Loucy (cell line): Measurements from ENCODE around the gene SSH2.
"Not testable (repeated sequence)": the region's sequence is repeated elsewhere in the genome, so short reads cannot be mapped to it uniquely, and the experiment has no call there.

Experiments
- H2AFZ ChIP-seq: fragments of 200-600 bp; sonication (generic); 2 replicates; pipeline ENCODE4 v1.6.0; 2016; ENCODE audit warnings: antibody characterized with exemption, mild to moderate bottlenecking, low read length, moderate library complexity
- H3F3A ChIP-seq: fragments of 200-600 bp; 2 replicates; pipeline ENCODE4 v1.6.0; 2016; ENCODE audit warnings: antibody characterized with exemption, low read depth, mild to moderate bottlenecking
- H3K27me3 ChIP-seq: fragments of 200-600 bp; sonication (generic); 2 replicates; pipeline ENCODE4 v1.6.1; 2014; ENCODE audit warnings: low read length, mild to moderate bottlenecking; ENCODE audit not compliant: insufficient read depth, poor library complexity, severe bottlenecking
- H3K36me3 ChIP-seq: fragments of 200-600 bp; sonication (generic); 2 replicates; pipeline ENCODE4 v1.6.1; 2016; ENCODE audit warnings: low read length; ENCODE audit not compliant: insufficient read depth
- H3K4me1 ChIP-seq: fragments of 200-600 bp; sonication (generic); 2 replicates; pipeline ENCODE4 v1.5.1; 2014; ENCODE audit warnings: low read length, mild to moderate bottlenecking; ENCODE audit not compliant: insufficient read depth, poor library complexity, severe bottlenecking
- H3K4me2 ChIP-seq: fragments of 200-600 bp; sonication (generic); 2 replicates; pipeline ENCODE4 v1.6.0; 2014; ENCODE audit warnings: antibody characterized with exemption, low read length, low read depth, mild to moderate bottlenecking; ENCODE audit not compliant: poor library complexity, severe bottlenecking
- H3K4me3 ChIP-seq: fragments of 200-600 bp; sonication (generic); 2 replicates; pipeline ENCODE4 v1.5.1; 2014; ENCODE audit warnings: low read length, mild to moderate bottlenecking, mixed read lengths; ENCODE audit not compliant: poor library complexity, severe bottlenecking
- H3K79me2 ChIP-seq: fragments of 200-600 bp; sonication (generic); 2 replicates; pipeline ENCODE4 v1.6.1; 2014; ENCODE audit warnings: low read length; ENCODE audit not compliant: insufficient read depth
- H3K9ac ChIP-seq: fragments of 200-600 bp; sonication (generic); 2 replicates; pipeline ENCODE4 v1.6.0; 2014; ENCODE audit warnings: mild to moderate bottlenecking, low read depth, low read length, moderate library complexity; ENCODE audit not compliant: poor library complexity, severe bottlenecking
- H3K9me2 ChIP-seq: fragments of 200-600 bp; sonication (generic); replicated peaks from 2 replicates; pipeline ENCODE4 v1.6.1; 2016; ENCODE audit warnings: low read depth, low read length, mixed read lengths
- H3K9me3 ChIP-seq: fragments of 200-600 bp; sonication (generic); 2 replicates; pipeline ENCODE4 v1.6.1; 2014; ENCODE audit warnings: mild to moderate bottlenecking, antibody characterized with exemption, low read length, low read depth; ENCODE audit not compliant: insufficient read depth
- H4K20me1 ChIP-seq: fragments of 200-600 bp; sonication (generic); 2 replicates; pipeline ENCODE4 v1.6.0; 2014; ENCODE audit warnings: antibody characterized with exemption, low read length, mild to moderate bottlenecking; ENCODE audit not compliant: insufficient read depth, poor library complexity, severe bottlenecking
- CTCF ChIP-seq: fragments of 200-600 bp; sonication (generic); conservative IDR thresholded peaks from 2 replicates; pipeline ENCODE4 v1.5.1; 2014; ENCODE audit warnings: mild to moderate bottlenecking, antibody characterized with exemption, low read length
- EZH2phosphoT487 ChIP-seq: fragments of 200-600 bp; IDR thresholded peaks from 2 replicates; pipeline ENCODE4 v1.6.1; 2018; ENCODE audit warnings: antibody characterized with exemption, mild to moderate bottlenecking, moderate library complexity, borderline replicate concordance

The SSH2 gene

DNA sequence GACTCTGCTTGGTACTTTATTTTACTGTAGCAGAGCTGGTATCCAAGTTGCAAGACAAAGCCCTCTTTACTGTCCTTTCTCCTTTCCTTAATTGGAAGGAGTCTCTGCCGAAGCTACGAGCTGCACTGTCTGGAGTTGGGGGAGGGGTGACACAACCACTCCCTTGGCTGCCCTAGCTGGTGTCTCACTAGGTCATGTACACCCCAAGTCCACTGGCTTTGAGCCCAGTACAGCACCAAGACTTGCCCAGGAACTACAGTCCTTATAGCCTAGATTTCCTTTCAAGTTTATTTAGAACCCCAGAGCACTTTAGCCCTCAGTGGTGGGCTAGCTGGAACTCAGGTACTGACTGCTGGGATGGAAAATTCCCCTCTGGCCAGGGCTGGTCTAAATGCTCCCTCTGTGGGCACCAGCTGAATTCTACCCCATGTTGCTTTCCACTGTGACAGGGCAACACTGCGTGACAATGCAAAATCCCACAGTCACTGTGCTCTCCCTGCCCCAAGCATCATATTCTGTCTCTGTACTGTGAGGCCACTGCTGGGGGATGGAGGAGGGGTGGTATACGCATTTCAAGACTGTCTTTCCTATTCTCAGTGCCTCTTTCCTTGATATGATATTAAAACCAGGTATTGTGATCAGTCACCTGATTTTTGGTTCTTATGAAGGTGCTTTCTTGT, 29.8 kb upstream of the SSH2 start:
- H3K36me3 ChIP-seq: no peaks in the 10 kb centered on the region
- no peaks in the 10 kb centered on the region; the same call in 1 of the 2 replicates for H3K9me3 ChIP-seq
- H4K20me1 ChIP-seq: no peaks in the 10 kb centered on the region
- H3K4me2 ChIP-seq: no peak overlapping the region
- no peak overlapping the region for H2AFZ ChIP-seq
- H3K4me3 ChIP-seq: no peak overlapping the region
- TF ChIP-seq EZH2phosphoT487 (no peak), CTCF (no peak)
- no peaks in the 10 kb centered on the region for H3K27me3 ChIP-seq
- H3K79me2 ChIP-seq: no peaks in the 10 kb centered on the region
- no peaks in the 10 kb centered on the region for H3F3A ChIP-seq
- no peaks in the 10 kb centered on the region for H3K9me2 ChIP-seq
- no peak overlapping the region for H3K9ac ChIP-seq
- no peaks in the 10 kb centered on the region for H3K4me1 ChIP-seq

- Histone ChIP-seq H3K4me3 (no peak overlapping the region), H3K9me2 (no peaks in the 10 kb centered on the region), H3K9me3 (peaks cover 3% of the 10 kb centered on the region; the same call in 1 of the 2 replicates), H3K27me3 (no peaks in the 10 kb centered on the region), H3K9ac (no peak overlapping the region), H3K79me2 (no peaks in the 10 kb centered on the region), H3K4me1 (no peaks in the 10 kb centered on the region), H4K20me1 (no peaks in the 10 kb centered on the region), H2AFZ (no peak overlapping the region), H3F3A (no peaks in the 10 kb centered on the region), H3K4me2 (no peak overlapping the region), H3K36me3 (no peaks in the 10 kb centered on the region)
- TF ChIP-seq EZH2phosphoT487 (no peak), CTCF (no peak)
Measured at GRCh38 chr17:29958947-29959657, 29.1 kb upstream of the SSH2 start.

DNA sequence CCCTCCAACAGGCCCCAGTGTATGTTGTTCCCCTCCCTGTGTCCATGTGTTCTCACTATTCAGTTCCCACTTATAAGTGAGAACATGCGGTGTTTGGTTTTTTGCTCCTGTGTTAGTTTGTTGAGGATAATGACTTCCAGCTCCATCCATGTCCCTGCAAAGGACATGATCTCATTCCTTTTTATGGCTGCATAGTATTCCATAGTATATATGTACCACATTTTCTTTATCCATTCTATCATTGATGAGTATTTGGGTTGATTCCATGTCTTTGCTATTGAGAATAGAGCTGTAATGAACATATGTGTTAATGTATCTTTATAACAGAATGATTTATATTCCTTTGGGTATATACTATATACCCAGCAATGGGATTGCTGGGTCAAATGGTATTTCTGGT, 27.5 kb upstream of the SSH2 start:
- not testable (repeated sequence) for H3K9me2 ChIP-seq, H3K4me2 ChIP-seq, H4K20me1 ChIP-seq, H3K9ac ChIP-seq, H3K36me3 ChIP-seq, H3K27me3 ChIP-seq, H2AFZ ChIP-seq, H3K4me1 ChIP-seq, H3K9me3 ChIP-seq, H3F3A ChIP-seq, H3K79me2 ChIP-seq, H3K4me3 ChIP-seq

DNA sequence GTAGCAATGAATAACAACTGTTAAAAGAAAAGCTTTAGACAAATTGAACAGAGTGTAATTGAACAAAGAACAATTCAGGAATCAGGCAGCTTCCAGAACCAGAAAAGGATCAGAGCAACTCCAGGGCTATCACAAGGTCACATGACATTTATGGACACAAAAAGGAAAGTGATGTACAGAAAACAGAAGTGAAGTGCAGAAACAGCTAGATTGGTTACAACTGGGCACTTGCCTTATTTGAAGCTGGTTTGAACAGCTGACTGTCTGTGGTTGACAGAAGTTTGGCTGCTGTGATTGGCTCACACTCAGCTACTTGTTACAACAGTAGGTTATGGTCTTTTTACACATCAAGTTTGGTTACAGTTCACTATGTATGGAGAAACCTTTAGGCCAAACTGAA, 26.2 kb upstream of the SSH2 start:
- no peak for TF ChIP-seq EZH2phosphoT487
- TF ChIP-seq CTCF: no peak
- H3K4me1 ChIP-seq: no peaks in the 10 kb centered on the region
- no peaks in the 10 kb centered on the region for H3K79me2 ChIP-seq
- H3F3A ChIP-seq: no peaks in the 10 kb centered on the region
- no peaks in the 10 kb centered on the region for H3K36me3 ChIP-seq
- no peaks in the 10 kb centered on the region for H4K20me1 ChIP-seq
- no peak overlapping the region for H3K9ac ChIP-seq
- H3K4me2 ChIP-seq: no peak overlapping the region
- H3K9me3 ChIP-seq: peaks cover 5% of the 10 kb centered on the region; the same call in 1 of the 2 replicates
- H2AFZ ChIP-seq: no peak overlapping the region
- no peaks in the 10 kb centered on the region for H3K27me3 ChIP-seq
- no peak overlapping the region for H3K4me3 ChIP-seq
- no peaks in the 10 kb centered on the region for H3K9me2 ChIP-seq
